PC-9 (cell line): ENCODE data around the gene GPR137B.

ENCODE experiments used
- CTCF ChIP-seq: fragments of 200-600 bp; sonication (generic); conservative IDR thresholded peaks from 2 replicates; pipeline ENCODE4 v1.6.1; 2017; ENCODE audit warnings: mixed run types, antibody characterized with exemption, mild to moderate bottlenecking, moderate library complexity
- EZH2 ChIP-seq: fragments of 200-600 bp; sonication (generic); IDR thresholded peaks from 2 replicates; pipeline ENCODE4 v1.8.0; 2017; ENCODE audit warnings: antibody characterized with exemption, low read depth

GRCh38 chr1:236140705-236141446 lies 1.5 kb upstream of the GPR137B start:
- TF ChIP-seq EZH2 (no peak), CTCF (no peak)
